ENCODE measurements around the gene DIDO1.

- TF ChIP-seq, protein P1, sequence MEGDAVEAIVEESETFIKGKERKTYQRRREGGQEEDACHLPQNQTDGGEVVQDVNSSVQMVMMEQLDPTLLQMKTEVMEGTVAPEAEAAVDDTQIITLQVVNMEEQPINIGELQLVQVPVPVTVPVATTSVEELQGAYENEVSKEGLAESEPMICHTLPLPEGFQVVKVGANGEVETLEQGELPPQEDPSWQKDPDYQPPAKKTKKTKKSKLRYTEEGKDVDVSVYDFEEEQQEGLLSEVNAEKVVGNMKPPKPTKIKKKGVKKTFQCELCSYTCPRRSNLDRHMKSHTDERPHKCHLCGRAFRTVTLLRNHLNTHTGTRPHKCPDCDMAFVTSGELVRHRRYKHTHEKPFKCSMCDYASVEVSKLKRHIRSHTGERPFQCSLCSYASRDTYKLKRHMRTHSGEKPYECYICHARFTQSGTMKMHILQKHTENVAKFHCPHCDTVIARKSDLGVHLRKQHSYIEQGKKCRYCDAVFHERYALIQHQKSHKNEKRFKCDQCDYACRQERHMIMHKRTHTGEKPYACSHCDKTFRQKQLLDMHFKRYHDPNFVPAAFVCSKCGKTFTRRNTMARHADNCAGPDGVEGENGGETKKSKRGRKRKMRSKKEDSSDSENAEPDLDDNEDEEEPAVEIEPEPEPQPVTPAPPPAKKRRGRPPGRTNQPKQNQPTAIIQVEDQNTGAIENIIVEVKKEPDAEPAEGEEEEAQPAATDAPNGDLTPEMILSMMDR (IDR thresholded peaks at IDR 0.05): no peak
- TF ChIP-seq EP300 (IDR thresholded peaks at IDR 0.05): no peak
These were observed 681 bp downstream of the DIDO1 start for GRCh38 chr20:62925420-62926228.
